Measurements from ENCODE around the gene KHDC4.

The KHDC4 gene

GRCh38 chr1:155929057-155929456 lies 5.2 kb downstream of the KHDC4 start:
- no peak overlapping the region for H3K4me3 ChIP-seq (replicated peaks; ENCODE audit: low read depth, low read length)
- H3K27me3 ChIP-seq (replicated peaks; ENCODE audit: control insufficient read depth, insufficient read depth, low read length): no peaks in the 10 kb centered on the region
- H3K36me3 ChIP-seq (ENCODE audit: control insufficient read depth, insufficient read depth, low read length): peaks cover 17% of the 10 kb centered on the region
- no peak for TF ChIP-seq CTCF (IDR thresholded peaks at IDR 0.05; ENCODE audit: insufficient read depth, low read length, poor library complexity, severe bottlenecking)
- no peak for DNase-seq (ENCODE audit: extremely low read depth, insufficient read length)

- H3K27me3 ChIP-seq (replicated peaks; ENCODE audit: control insufficient read depth, insufficient read depth, low read length): no peaks in the 10 kb centered on the region
- no peak for DNase-seq (ENCODE audit: extremely low read depth, insufficient read length)
- no peak overlapping the region for H3K4me3 ChIP-seq (replicated peaks; ENCODE audit: low read depth, low read length)
- TF ChIP-seq CTCF (IDR thresholded peaks at IDR 0.05; ENCODE audit: insufficient read depth, low read length, poor library complexity, severe bottlenecking): no peak
- H3K36me3 ChIP-seq (ENCODE audit: control insufficient read depth, insufficient read depth, low read length): peaks cover 20% of the 10 kb centered on the region
Measured at GRCh38 chr1:155925506-155925905, 8.7 kb downstream of the KHDC4 start.

GRCh38 chr1:155920717-155921116 lies 13.5 kb downstream of the KHDC4 start:
- TF ChIP-seq CTCF (IDR thresholded peaks at IDR 0.05; ENCODE audit: insufficient read depth, low read length, poor library complexity, severe bottlenecking): no peak
- no peak for DNase-seq (ENCODE audit: extremely low read depth, insufficient read length)
- Histone ChIP-seq H3K4me3 (replicated peaks; ENCODE audit: low read depth, low read length) (no peak overlapping the region), H3K36me3 (ENCODE audit: control insufficient read depth, insufficient read depth, low read length) (peaks cover 17% of the 10 kb centered on the region), H3K27me3 (replicated peaks; ENCODE audit: control insufficient read depth, insufficient read depth, low read length) (no peaks in the 10 kb centered on the region)

- Histone ChIP-seq H3K27me3 (replicated peaks; ENCODE audit: control insufficient read depth, insufficient read depth, low read length) (no peaks in the 10 kb centered on the region), H3K36me3 (ENCODE audit: control insufficient read depth, insufficient read depth, low read length) (peaks cover 17% of the 10 kb centered on the region), H3K4me3 (replicated peaks; ENCODE audit: low read depth, low read length) (no peak overlapping the region)
- no peak for TF ChIP-seq CTCF (IDR thresholded peaks at IDR 0.05; ENCODE audit: insufficient read depth, low read length, poor library complexity, severe bottlenecking)
- no peak for DNase-seq (ENCODE audit: extremely low read depth, insufficient read length)
Measured at GRCh38 chr1:155919801-155920200, 14.4 kb downstream of the KHDC4 start.

- Histone ChIP-seq H3K27me3 (replicated peaks; ENCODE audit: control insufficient read depth, insufficient read depth, low read length) (no peaks in the 10 kb centered on the region), H3K4me3 (replicated peaks; ENCODE audit: low read depth, low read length) (no peak overlapping the region), H3K36me3 (ENCODE audit: control insufficient read depth, insufficient read depth, low read length) (peaks cover 19% of the 10 kb centered on the region)
- no peak for TF ChIP-seq CTCF (IDR thresholded peaks at IDR 0.05; ENCODE audit: insufficient read depth, low read length, poor library complexity, severe bottlenecking)
- DNase-seq (ENCODE audit: extremely low read depth, insufficient read length): no peak
Measured at GRCh38 chr1:155918660-155919059, 15.6 kb downstream of the KHDC4 start.
